Upper lobe of right lung (tissue), 1 donor: ENCODE results near the gene DHRS9. TPM values are rescaled to one million over a fixed set of nuclear protein-coding genes. Genes with fewer than 3 reads are reported as not detected.

Experiments used
- ATAC-seq: fragments of 200-7000 bp; cut with Tn5 transposase; one replicate; pipeline ENCODE4 v1.9.1; 2020; ENCODE audit warnings: mild to moderate bottlenecking, moderate library complexity
- DNase-seq: peaks from one replicate; pipeline ENCODE4 v3.0.0-alpha.2; 2020
- H3K27ac ChIP-seq: fragments of 200-600 bp; one replicate; pipeline ENCODE4 v1.8.0; 2022
- H3K27me3 ChIP-seq: fragments of 200-600 bp; one replicate; pipeline ENCODE4 v1.8.0; 2022; ENCODE audit warnings: mild to moderate bottlenecking
- H3K36me3 ChIP-seq: fragments of 200-600 bp; one replicate; pipeline ENCODE4 v1.8.0; 2022
- H3K4me1 ChIP-seq: fragments of 200-600 bp; one replicate; pipeline ENCODE4 v1.8.0; 2022
- H3K4me3 ChIP-seq: fragments of 200-600 bp; one replicate; pipeline ENCODE4 v1.8.0; 2022; ENCODE audit warnings: mild to moderate bottlenecking
- H3K9me3 ChIP-seq: fragments of 200-600 bp; one replicate; pipeline ENCODE4 v1.8.0; 2022
- intact Hi-C: fragments of 100-400 bp; cut with DNase I; formaldehyde crosslinking; loops from one replicate; pipeline ENCODE4 v1.11.0; 2022
- long read RNA-seq: library from polyadenylated mRNA; unstranded; transcript quantifications from one replicate; pipeline ENCODE4 v2.0.0, GENCODE V29; 2021
- total RNA-seq: library from RNA; stranded (reverse); fragmentation: NEBNext Ultra II Directional; extraction: Animal tissue kit (Norgen Biotek cat#: 25700); gene quantifications from one replicate; pipeline ENCODE4 v1.2.1, GENCODE V29; 2021
- TF ChIP-seq, protein P1 (sequence below): fragments of 200-600 bp; IDR thresholded peaks from one replicate; pipeline ENCODE4 v1.8.0; 2022; ENCODE audit warnings: antibody characterized with exemption
- donor health status: DM: no; HTN: yes; CAD: no; lungs with severe emphysema.

The DHRS9 gene
- total RNA-seq, result 7.6 TPM
- long read RNA-seq, partial matches to known transcripts, result 3 of 5 reads
- long read RNA-seq, other reads (novel, unspliced or antisense), result 2 of 5 reads

DNA sequence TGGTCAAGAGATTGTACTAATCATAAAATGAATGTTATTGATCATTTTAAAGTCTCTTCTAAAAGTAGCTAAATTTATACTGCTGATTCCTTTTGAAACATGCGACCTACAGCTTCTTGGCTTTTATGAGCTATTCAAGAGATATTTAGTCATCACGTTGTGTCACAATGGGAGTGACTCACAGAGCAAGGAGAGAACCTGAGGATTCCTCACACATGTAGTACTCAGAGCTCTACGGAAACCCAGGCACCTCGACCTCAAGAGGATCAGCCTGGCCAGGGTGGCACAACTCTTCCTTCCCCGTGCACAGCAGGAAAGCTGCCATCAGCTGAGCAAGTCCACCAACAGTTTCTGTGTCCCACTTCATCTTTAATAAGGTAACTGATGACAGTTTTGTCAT lies at the start of gene DHRS9:
DHRS9 (plus strand) TSS at position 223 of the 400 bp plus-strand sequence. CDS start 12,019 bp downstream, outside the sequence.
- TF ChIP-seq, protein P1, sequence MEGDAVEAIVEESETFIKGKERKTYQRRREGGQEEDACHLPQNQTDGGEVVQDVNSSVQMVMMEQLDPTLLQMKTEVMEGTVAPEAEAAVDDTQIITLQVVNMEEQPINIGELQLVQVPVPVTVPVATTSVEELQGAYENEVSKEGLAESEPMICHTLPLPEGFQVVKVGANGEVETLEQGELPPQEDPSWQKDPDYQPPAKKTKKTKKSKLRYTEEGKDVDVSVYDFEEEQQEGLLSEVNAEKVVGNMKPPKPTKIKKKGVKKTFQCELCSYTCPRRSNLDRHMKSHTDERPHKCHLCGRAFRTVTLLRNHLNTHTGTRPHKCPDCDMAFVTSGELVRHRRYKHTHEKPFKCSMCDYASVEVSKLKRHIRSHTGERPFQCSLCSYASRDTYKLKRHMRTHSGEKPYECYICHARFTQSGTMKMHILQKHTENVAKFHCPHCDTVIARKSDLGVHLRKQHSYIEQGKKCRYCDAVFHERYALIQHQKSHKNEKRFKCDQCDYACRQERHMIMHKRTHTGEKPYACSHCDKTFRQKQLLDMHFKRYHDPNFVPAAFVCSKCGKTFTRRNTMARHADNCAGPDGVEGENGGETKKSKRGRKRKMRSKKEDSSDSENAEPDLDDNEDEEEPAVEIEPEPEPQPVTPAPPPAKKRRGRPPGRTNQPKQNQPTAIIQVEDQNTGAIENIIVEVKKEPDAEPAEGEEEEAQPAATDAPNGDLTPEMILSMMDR, result no peak
- peak; percentile 63 for DNase-seq
- intact Hi-C loops, result no loop called here
- no peaks in the 10 kb centered on the region for H3K36me3 ChIP-seq
- H3K9me3 ChIP-seq, result no peaks in the 10 kb centered on the region
- H3K4me3 ChIP-seq, result peak within 1 kb of the TSS; percentile 18
- no peaks in the 10 kb centered on the region for H3K27me3 ChIP-seq
- no peak within 1 kb of the TSS for H3K27ac ChIP-seq
- H3K4me1 ChIP-seq, result no peaks in the 10 kb centered on the region
- ATAC-seq, result peak; percentile 76

DNA sequence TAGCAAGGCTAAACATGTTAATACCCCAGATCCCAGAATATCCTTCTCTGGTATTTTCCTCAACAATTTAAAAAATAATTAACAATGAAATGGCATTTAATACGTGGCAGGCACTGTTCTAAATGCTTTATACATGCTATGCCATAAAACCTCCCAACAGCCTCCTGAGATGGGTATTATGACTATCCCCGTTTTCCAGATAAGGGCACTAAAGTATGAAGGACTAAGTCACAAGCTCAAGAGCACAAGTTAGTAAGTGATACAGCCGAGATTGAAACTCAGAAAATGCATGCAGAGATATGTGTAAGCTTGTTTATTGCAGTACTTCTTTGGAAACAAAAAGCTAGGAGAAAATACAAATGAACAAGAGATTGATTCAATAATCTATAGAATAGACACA lies 46.2 kb upstream of the DHRS9 start:
- intact Hi-C loops, result no loop called here
- H3K4me1 ChIP-seq, result no peaks in the 10 kb centered on the region
- H3K36me3 ChIP-seq, result no peaks in the 10 kb centered on the region
- TF ChIP-seq, protein P1, result no peak
- no peak overlapping the region for H3K27ac ChIP-seq
- DNase-seq, result no peak
- ATAC-seq, result no peak
- H3K4me3 ChIP-seq, result no peak overlapping the region
- H3K27me3 ChIP-seq, result no peaks in the 10 kb centered on the region
- no peaks in the 10 kb centered on the region for H3K9me3 ChIP-seq

DNA sequence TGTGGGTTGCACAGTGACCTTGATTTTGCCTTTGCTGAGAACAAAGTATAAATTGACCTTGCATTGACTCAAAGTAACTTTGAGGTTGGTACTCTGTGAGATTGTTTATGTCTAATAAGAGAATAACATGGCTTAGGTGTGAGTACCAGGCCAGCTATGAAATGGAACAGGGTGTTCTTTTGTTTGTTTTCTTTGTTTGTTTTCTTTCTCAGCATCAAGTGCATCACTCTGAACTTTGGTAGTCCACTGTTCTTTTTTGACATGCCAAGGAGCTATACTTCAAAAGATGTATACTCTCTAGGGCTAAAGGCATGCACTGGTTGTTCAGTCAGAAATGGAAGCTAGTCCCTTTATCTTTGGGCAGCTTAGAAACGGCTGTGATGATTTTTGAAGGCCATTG lies 43.3 kb upstream of the DHRS9 start:
- H3K27ac ChIP-seq, result no peak overlapping the region
- no peak for DNase-seq
- no peak overlapping the region for H3K4me3 ChIP-seq
- H3K36me3 ChIP-seq, result no peaks in the 10 kb centered on the region
- H3K4me1 ChIP-seq, result no peaks in the 10 kb centered on the region
- intact Hi-C loops, result no loop called here
- no peak for ATAC-seq
- H3K9me3 ChIP-seq, result no peaks in the 10 kb centered on the region
- no peaks in the 10 kb centered on the region for H3K27me3 ChIP-seq
- TF ChIP-seq, protein P1, result no peak

DNA sequence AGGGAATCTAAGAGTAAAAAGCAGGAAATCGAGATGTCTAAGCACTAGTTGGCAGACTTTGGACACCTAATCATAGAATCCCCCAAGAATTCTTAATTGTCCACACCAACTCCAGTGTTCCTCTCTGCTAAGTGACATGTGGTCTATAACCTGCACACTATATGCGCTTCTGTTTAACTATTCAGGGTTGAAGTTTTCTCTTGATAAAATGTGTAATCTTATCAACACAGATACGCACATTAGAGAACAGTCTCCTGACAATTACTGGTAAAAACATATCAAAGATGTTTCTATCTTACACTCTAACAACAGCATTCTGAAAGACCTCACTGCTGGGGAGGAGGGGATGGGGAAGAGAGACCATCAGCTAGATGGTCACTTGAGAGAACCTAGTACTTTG lies 42.1 kb upstream of the DHRS9 start:
- Histone ChIP-seq H3K27me3 (no peaks in the 10 kb centered on the region), H3K9me3 (no peaks in the 10 kb centered on the region), H3K4me3 (no peak overlapping the region), H3K4me1 (no peaks in the 10 kb centered on the region), H3K36me3 (no peaks in the 10 kb centered on the region), H3K27ac (no peak overlapping the region)
- intact Hi-C loops, result no loop called here
- no peak for DNase-seq
- no peak for ATAC-seq
- TF ChIP-seq, protein P1, result no peak

DNA sequence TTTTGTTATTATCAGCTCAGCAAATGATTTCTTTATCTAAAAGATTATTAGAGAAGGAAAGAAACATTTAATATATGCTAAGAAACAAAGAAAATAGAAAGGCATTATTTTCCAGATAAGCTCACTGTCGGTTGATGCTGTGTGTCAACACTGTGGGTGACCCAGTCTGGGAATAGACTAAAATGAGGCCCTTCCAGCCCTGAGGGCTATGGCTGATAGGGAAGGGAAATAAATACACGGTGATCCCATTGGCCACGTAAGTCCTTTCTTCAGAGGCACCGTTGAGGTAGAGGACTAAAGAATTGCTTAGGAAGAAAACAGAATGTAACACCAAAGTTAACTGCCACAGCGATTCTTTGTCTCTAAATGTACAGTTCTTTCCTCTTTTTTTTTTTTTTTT lies 40.0 kb upstream of the DHRS9 start:
- H3K4me3 ChIP-seq, result no peak overlapping the region
- intact Hi-C loops, result no loop called here
- no peaks in the 10 kb centered on the region for H3K27me3 ChIP-seq
- ATAC-seq (no peak), DNase-seq (no peak)
- H3K4me1 ChIP-seq, result no peaks in the 10 kb centered on the region
- TF ChIP-seq, protein P1, result no peak
- H3K9me3 ChIP-seq, result no peaks in the 10 kb centered on the region
- H3K27ac ChIP-seq, result no peak overlapping the region
- H3K36me3 ChIP-seq, result no peaks in the 10 kb centered on the region

DNA sequence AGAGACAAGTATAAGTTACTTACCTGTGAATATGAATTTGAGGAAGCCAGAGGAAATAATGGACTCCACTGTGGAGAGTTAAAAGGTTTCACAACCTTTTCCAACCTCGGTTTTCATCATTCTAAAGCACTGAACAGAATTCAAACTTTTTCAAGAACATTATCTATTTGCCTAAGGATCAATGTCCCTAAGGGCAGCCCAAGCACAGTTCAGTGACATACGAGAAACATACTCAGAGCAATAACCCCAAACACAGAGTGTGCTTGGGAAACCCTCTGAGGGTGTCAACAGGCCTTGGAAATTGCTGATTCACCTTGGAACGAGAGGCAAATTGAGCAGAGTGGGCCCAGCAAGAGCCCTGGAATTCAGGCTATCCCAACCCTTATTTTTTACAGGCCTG lies 38.2 kb upstream of the DHRS9 start, which contains the start of gene ABCB11:
ABCB11 (minus strand) TSS at position 123 of the 400 bp plus-strand sequence. CDS start 13,199 bp downstream, outside the sequence.
- no peak for ATAC-seq
- TF ChIP-seq, protein P1, result no peak
- Histone ChIP-seq H3K4me1 (no peaks in the 10 kb centered on the region), H3K27me3 (no peaks in the 10 kb centered on the region), H3K27ac (no peak within 1 kb of the TSS), H3K9me3 (no peaks in the 10 kb centered on the region), H3K4me3 (no peak within 1 kb of the TSS), H3K36me3 (no peaks in the 10 kb centered on the region)
- DNase-seq, result no peak
- intact Hi-C loops, result no loop called here
